Body of pancreas (tissue), 4 donors: ENCODE data around the gene SLC38A8. TPM values are rescaled to one million over a fixed set of nuclear protein-coding genes. Genes with fewer than 3 reads are reported as not detected.

Experiments used
- ATAC-seq: fragments of 150-250 bp; one replicate; pipeline ENCODE4 v1.9.1; 2016
- DNase-seq, 4 donors: peaks; one replicate each; pipeline ENCODE4 v3.0.0-alpha.2; 2019
- H3K27ac ChIP-seq, 4 donors: fragments of 200-600 bp; sonication (generic); 1 replicate in 3 of 4; 2 replicates in 1 of 4; pipeline versions ENCODE4 v1.5.1 to v1.6.1; 2016 to 2019; ENCODE audit warnings: mild to moderate bottlenecking in 1 of 4, mixed read lengths in 1 of 4, moderate library complexity in 1 of 4
- H3K27me3 ChIP-seq, 2 donors: fragments of 200-600 bp; sonication (generic); one replicate each; pipeline ENCODE4 v1.6.0; 2016; ENCODE audit warnings: mild to moderate bottlenecking in 1 of 2
- H3K36me3 ChIP-seq, 2 donors: fragments of 200-600 bp; sonication (generic); replicated peaks in 1 of 2; 2 replicates each; pipeline ENCODE4 v1.5.1; 2016; ENCODE audit warnings: low read depth in 2 of 2; ENCODE audit not compliant: insufficient read depth in 1 of 2
- H3K4me1 ChIP-seq: fragments of 200-600 bp; sonication (generic); one replicate; pipeline ENCODE4 v1.6.0; 2016
- H3K4me3 ChIP-seq, 2 donors: fragments of 200-600 bp; sonication (generic); 1 replicate in 1 of 2; 2 replicates in 1 of 2; pipeline ENCODE4 v1.5.1; 2016 to 2019
- H3K9me3 ChIP-seq, 3 donors: fragments of 200-600 bp; sonication (generic); 1 replicate in 2 of 3; 2 replicates in 1 of 3; pipeline ENCODE4 v1.5.1; 2016
- CTCF ChIP-seq, 7 experiments: fragments of 450-650 bp in 4 of 7; fragments of 200-600 bp in 3 of 7; sonication (generic) in 3 of 7; IDR thresholded peaks; one replicate each; pipeline ENCODE4 v1.5.1; 2016 to 2019; ENCODE audit warnings: antibody characterized with exemption in 7 of 7
- POLR2A ChIP-seq, 3 donors: fragments of 450-650 bp; IDR thresholded peaks; one replicate each; pipeline ENCODE4 v1.6.1; 2016; ENCODE audit warnings: antibody characterized with exemption in 3 of 3, mild to moderate bottlenecking in 2 of 3
- WGBS, 2 donors: methylation state at CpG; one replicate each; pipeline ENCODE4 v1.1.5; 2017; 5-methylcytosine and 5-hydroxymethylcytosine counted together
- intact Hi-C: fragments of 100-400 bp; cut with DNase I; formaldehyde crosslinking; loops from one replicate; pipeline ENCODE4 v1.15.1; 2023
- total RNA-seq, 2 donors: library from RNA; depleted of rRNA; stranded (reverse); fragments of >200 nt; gene quantifications; one replicate each; pipeline ENCODE4 v1.1.0, GENCODE V29; 2016

The SLC38A8 gene
- total RNA-seq, 2 donors from 2014 or later, result not detected

DNA sequence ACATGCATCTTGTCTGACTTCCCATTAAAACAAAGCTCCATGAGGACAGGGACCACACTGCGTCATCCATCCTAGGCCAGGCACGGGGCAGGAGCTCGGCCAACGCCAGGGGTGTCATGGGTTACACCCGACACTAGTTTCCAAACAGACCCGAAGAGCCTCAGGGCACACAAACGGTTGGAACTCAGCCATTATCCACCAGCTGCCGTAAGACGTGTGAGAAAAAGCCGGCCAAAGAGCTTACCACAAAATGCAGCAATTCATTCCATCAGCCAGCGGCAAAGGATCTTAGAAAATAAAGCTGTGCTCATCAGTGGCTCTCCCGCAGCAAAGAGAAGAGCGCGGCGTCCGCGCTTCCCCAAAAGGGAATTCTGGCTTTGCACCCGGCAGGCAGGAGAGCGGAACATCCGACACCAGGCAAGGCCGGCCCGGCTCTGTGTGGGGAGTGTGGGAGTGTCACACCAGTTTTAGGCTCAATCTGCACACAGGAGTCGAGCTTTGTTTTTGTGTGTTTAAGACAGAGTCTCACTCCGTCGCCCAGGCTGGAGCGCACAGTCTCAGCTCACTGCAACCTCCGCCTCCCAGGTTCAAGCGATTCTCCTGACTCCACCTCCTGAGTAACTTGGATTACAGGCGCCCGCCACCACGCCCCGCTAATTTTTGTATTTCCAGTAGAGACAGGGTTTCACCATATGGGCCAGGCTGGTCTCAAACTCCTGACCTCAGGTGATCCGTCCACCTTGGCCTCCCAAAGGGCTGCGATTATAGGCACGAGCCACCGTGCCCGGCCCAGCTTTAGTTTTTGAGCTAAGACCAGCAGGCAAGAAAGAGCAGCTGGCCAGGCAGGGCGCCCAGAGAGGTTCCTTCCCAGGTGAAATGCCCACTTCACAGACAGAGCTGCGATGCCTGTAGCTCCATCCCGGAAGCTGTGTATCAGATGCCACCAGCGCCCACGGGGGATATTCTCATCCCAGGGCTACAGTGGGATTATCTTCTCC lies 1.5 kb downstream of the SLC38A8 start:
- DNase-seq, result no peak
- H3K36me3 ChIP-seq, result no peaks in the 10 kb centered on the region

DNA sequence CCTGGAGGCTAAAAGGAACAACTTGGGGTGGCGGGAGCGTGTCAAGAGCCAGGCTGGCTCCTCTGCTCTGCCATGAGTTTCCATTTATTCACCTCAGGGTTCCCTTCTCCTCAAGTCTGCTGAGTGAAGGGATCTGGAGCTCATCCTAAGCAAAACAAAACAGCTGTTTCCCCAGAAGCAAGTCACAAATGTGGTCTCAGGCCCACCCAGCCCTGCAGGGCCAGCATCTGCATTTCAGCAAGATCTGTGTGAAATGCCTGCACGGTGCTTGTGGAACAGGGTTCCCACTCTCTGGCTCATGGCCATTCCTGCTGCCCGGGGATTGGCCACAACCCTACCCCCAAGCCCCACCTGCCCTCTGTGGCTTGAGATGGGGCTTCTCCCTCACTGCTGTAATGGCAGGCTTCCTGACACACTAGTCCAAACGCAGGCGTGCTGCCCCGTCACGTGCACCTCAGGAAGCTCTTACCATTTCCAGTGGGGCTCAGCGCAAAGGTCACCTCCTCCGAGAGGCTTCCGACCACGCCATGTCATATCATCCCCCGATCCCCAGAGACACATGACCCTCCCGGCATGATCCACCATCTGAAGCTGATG lies 2.3 kb downstream of the SLC38A8 start:
- no peaks in the 10 kb centered on the region for H3K36me3 ChIP-seq
- 87 to 90% methylated on average over 9 to 14 of the region's 14 CpGs for WGBS, 2 donors
- DNase-seq, result no peak
- intact Hi-C loops, result loop anchor here (10.0 kb wide), 2 partner anchors 76 to 206 kb away; partner anchors contain the start of gene NECAB2
- no peak for ATAC-seq
- no peak for TF ChIP-seq POLR2A (IDR thresholded peaks at IDR 0.05)
- no peak for TF ChIP-seq CTCF (IDR thresholded peaks at IDR 0.05)
- no peaks in the 10 kb centered on the region for H3K4me1 ChIP-seq
- H3K27ac ChIP-seq, result no peak overlapping the region
- H3K27me3 ChIP-seq, result no peaks in the 10 kb centered on the region
- H3K9me3 ChIP-seq, result no peaks in the 10 kb centered on the region
- H3K4me3 ChIP-seq, result no peak overlapping the region

More for the DNA sequence above, 1.5 kb downstream of the SLC38A8 start:
- TF ChIP-seq CTCF (IDR thresholded peaks at IDR 0.05), result no peak
- no peak for TF ChIP-seq POLR2A (IDR thresholded peaks at IDR 0.05)
- Histone ChIP-seq H3K4me1 (no peaks in the 10 kb centered on the region), H3K27me3 (no peaks in the 10 kb centered on the region), H3K27ac (no peak overlapping the region), H3K9me3 (no peaks in the 10 kb centered on the region), H3K4me3 (no peak overlapping the region)
- WGBS, 2 donors, result 80 to 86% methylated on average over 28 to 42 of the region's 42 CpGs
- intact Hi-C loops, result loop anchor here (10.0 kb wide), 2 partner anchors 76 to 206 kb away; partner anchors contain the start of gene NECAB2
- ATAC-seq, result no peak

DNA sequence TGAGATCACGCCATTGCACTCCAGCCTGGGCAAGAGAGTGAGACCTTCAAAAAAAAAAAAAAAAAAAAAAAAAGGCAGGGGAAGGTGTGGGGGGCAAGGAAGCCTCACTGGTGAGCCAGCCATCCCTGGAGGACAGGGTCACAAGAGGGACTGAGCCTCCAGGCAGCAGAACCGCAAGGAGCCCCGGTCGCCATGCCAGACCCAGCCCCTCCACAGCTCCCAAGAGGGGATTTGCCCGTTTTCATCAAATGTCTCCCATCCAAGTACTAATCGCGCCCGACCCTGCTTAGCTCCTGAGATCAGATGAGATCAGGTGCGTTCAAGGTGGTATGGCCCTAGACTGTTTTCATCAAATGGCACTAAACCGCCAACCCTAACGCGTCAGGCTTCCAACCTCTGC lies 2.9 kb downstream of the SLC38A8 start:
- WGBS, 2 donors, result 82 to 87% methylated on average over 12 of the region's 12 CpGs
- TF ChIP-seq CTCF (IDR thresholded peaks at IDR 0.05) (no peak), POLR2A (IDR thresholded peaks at IDR 0.05) (no peak)

DNA sequence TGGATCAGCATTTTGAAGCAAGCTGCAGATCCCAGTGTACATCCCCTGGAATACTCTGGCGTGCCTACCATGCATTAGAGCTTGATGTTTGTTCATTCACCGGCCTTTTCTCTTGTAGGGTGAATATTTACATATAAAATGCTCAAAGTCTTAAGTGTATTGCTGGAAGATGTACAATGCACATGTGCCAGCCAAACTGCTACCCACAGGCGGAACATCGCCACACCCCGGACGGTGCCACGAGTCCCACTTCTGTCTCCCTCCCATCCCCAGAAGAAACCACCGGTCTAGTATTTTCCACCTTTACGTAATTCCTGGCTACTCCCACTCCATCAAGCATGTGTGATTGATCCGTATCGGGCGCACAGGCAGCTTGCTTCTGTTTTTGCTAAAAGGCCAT lies 4.1 kb downstream of the SLC38A8 start:
- DNase-seq, result no peak
- Histone ChIP-seq H3K4me3 (no peak overlapping the region), H3K27me3 (no peaks in the 10 kb centered on the region), H3K36me3 (no peaks in the 10 kb centered on the region), H3K4me1 (no peaks in the 10 kb centered on the region), H3K9me3 (no peaks in the 10 kb centered on the region), H3K27ac (no peak overlapping the region)
- ATAC-seq, result no peak
- WGBS, 2 donors, result 87 to 88% methylated on average over 12 of the region's 12 CpGs
- TF ChIP-seq POLR2A (IDR thresholded peaks at IDR 0.05) (no peak), CTCF (IDR thresholded peaks at IDR 0.05) (no peak)
- intact Hi-C loops, result no loop called here

More for the DNA sequence above, 2.9 kb downstream of the SLC38A8 start:
- Histone ChIP-seq H3K27ac (no peak overlapping the region), H3K27me3 (no peaks in the 10 kb centered on the region), H3K4me3 (no peak overlapping the region), H3K36me3 (no peaks in the 10 kb centered on the region), H3K9me3 (no peaks in the 10 kb centered on the region), H3K4me1 (no peaks in the 10 kb centered on the region)
- no peak for DNase-seq
- ATAC-seq, result no peak
- intact Hi-C loops, result loop anchor here (10.0 kb wide), 2 partner anchors 75 to 205 kb away; partner anchors contain the start of gene NECAB2
